SK-N-SH (cell line): Measurements from ENCODE around the gene LRRK2. TPM values are rescaled to one million over a fixed set of nuclear protein-coding genes. Genes with fewer than 3 reads are reported as not detected.

Experiments
- CTCF ChIA-PET: fragments of 300-600, 350-600 bp; formaldehyde crosslinking; extraction: SDS; loops from one replicate; lab custom pipeline; 2021; lab: Yijun Ruan, JAX
- POLR2A ChIA-PET: fragments of 350-600 bp; sonication (Branson Sonifier 250); formaldehyde crosslinking; extraction: SDS; loops from one replicate; lab custom pipeline; 2020; ENCODE audit warnings: antibody characterized with exemption, inconsistent platforms; lab: Yijun Ruan, JAX
- DNase-seq: peaks from one replicate; pipeline ENCODE4 v3.0.0; 2012
- H2AFZ ChIP-seq: fragments of 200-600 bp; sonication (generic); 2 replicates; pipeline ENCODE4 v1.8.1; 2016; ENCODE audit warnings: antibody characterized with exemption, mild to moderate bottlenecking, low read depth
- H3F3A ChIP-seq: fragments of 200-600 bp; sonication (generic); replicated peaks from 2 replicates; pipeline ENCODE3; 2016; ENCODE audit warnings: antibody characterized with exemption, mild to moderate bottlenecking; ENCODE audit not compliant: insufficient read depth
- H3K27ac ChIP-seq, 2 experiments: fragments of 200-500 bp in 1 of 2; fragments of 200-600 bp in 1 of 2; sonication (Bioruptor generic) in 1 of 2; sonication (generic), shearing (Covaris generic) in 1 of 2; 2 replicates each; pipeline versions ENCODE4 v1.5.1 to v1.6.1; 2014 to 2016; ENCODE audit warnings: low read depth in 2 of 2, inconsistent platforms in 1 of 2, low read length in 1 of 2, mild to moderate bottlenecking in 1 of 2, mixed read lengths in 1 of 2
- H3K27me3 ChIP-seq: fragments of 200-600 bp; sonication (generic), shearing (Covaris generic); 2 replicates; pipeline ENCODE4 v1.6.1; 2016; ENCODE audit warnings: mixed run types; ENCODE audit not compliant: insufficient read depth
- H3K36me3 ChIP-seq, 2 experiments: fragments of 200-500 bp in 1 of 2; fragments of 200-600 bp in 1 of 2; sonication (Bioruptor generic) in 1 of 2; sonication (generic) in 1 of 2; replicated peaks in 1 of 2; 2 replicates each; pipeline versions ENCODE3 to v1.5.1; 2014 to 2016; ENCODE audit warnings: low read length in 1 of 2, mild to moderate bottlenecking in 1 of 2; ENCODE audit not compliant: insufficient read depth in 2 of 2, control insufficient read depth in 1 of 2
- H3K4me1 ChIP-seq, 2 experiments: fragments of 200-500 bp in 1 of 2; fragments of 200-600 bp in 1 of 2; sonication (Bioruptor generic) in 1 of 2; sonication (generic), shearing (Covaris generic) in 1 of 2; 2 replicates each; pipeline versions ENCODE4 v1.5.1 to v1.6.1; 2014 to 2016; ENCODE audit warnings: low read depth in 1 of 2, low read length in 1 of 2, mixed run types in 1 of 2; ENCODE audit not compliant: insufficient read depth in 2 of 2, control insufficient read depth in 1 of 2
- H3K4me2 ChIP-seq: fragments of 200-600 bp; sonication (generic), shearing (Covaris generic); 2 replicates; pipeline ENCODE4 v1.6.1; 2017; ENCODE audit warnings: mixed run types
- H3K4me3 ChIP-seq, 2 experiments: fragments of 200-500 bp in 1 of 2; fragments of 200-600 bp in 1 of 2; sonication (Bioruptor generic) in 1 of 2; sonication (generic), shearing (Covaris generic) in 1 of 2; 2 replicates each; pipeline versions ENCODE4 v1.5.1 to v1.8.1; 2014 to 2016; ENCODE audit warnings: low read depth in 2 of 2, inconsistent platforms in 1 of 2, low read length in 1 of 2, mild to moderate bottlenecking in 1 of 2, mixed read lengths in 1 of 2, moderate library complexity in 1 of 2
- H3K79me2 ChIP-seq: fragments of 200-600 bp; sonication (generic); 2 replicates; pipeline ENCODE4 v1.8.1; 2017; ENCODE audit warnings: mild to moderate bottlenecking; ENCODE audit not compliant: insufficient read depth
- H3K9ac ChIP-seq: fragments of 200-600 bp; sonication (generic); 2 replicates; pipeline ENCODE4 v1.6.1; 2017; ENCODE audit warnings: mixed run types
- H3K9me2 ChIP-seq: fragments of 200-600 bp; sonication (generic); 2 replicates; pipeline ENCODE4 v1.6.1; 2017; ENCODE audit warnings: mixed run types
- H3K9me3 ChIP-seq: fragments of 200-600 bp; sonication (generic); 2 replicates; pipeline ENCODE4 v1.6.1; 2017; ENCODE audit warnings: mixed run types, mild to moderate bottlenecking, moderate library complexity
- H4K20me1 ChIP-seq: fragments of 200-600 bp; sonication (generic); 2 replicates; pipeline ENCODE4 v1.6.1; 2017; ENCODE audit warnings: mild to moderate bottlenecking, mixed run types; ENCODE audit not compliant: insufficient read depth
- CHD2 ChIP-seq: fragments of 150-350 bp; IDR thresholded peaks from 2 replicates; pipeline ENCODE4 v1.6.1; 2018; ENCODE audit warnings: low read length; ENCODE audit not compliant: partially characterized antibody
- EP300 ChIP-seq, 2 experiments: IDR thresholded peaks; 2 replicates each; pipeline versions ENCODE4 v1.4.0 to v1.6.1; 2012; ENCODE audit warnings: borderline replicate concordance in 1 of 2, low read depth in 1 of 2, low read length in 1 of 2
- FOXM1 ChIP-seq: IDR thresholded peaks from 2 replicates; pipeline ENCODE4 v1.4.0; 2012; ENCODE audit warnings: low read depth, mild to moderate bottlenecking
- GABPA ChIP-seq: IDR thresholded peaks from 2 replicates; pipeline ENCODE4 v1.4.0; 2012; ENCODE audit warnings: low read depth, mild to moderate bottlenecking
- JUND ChIP-seq: IDR thresholded peaks from 2 replicates; pipeline ENCODE4 v1.4.0; 2012
- MEF2A ChIP-seq: IDR thresholded peaks from 2 replicates; pipeline ENCODE4 v1.4.0; 2012; ENCODE audit warnings: low read depth, borderline replicate concordance
- MXI1 ChIP-seq: IDR thresholded peaks from 2 replicates; pipeline ENCODE4 v1.6.1; 2012; ENCODE audit warnings: mild to moderate bottlenecking, low read depth, low read length, improper control_type of control experiment
- RAD21 ChIP-seq: IDR thresholded peaks from 2 replicates; pipeline ENCODE4 v1.6.1; 2012; ENCODE audit warnings: mild to moderate bottlenecking, low read length
- RCOR1 ChIP-seq: fragments of 150-350 bp; IDR thresholded peaks from 2 replicates; pipeline ENCODE4 v1.6.1; 2017; ENCODE audit warnings: antibody characterized with exemption, low read length
- RFX5 ChIP-seq: IDR thresholded peaks from 2 replicates; pipeline ENCODE4 v1.6.1; 2012; ENCODE audit warnings: mild to moderate bottlenecking, improper control_type of control experiment, low read length
- RXRA ChIP-seq: IDR thresholded peaks from 2 replicates; pipeline ENCODE4 v1.4.0; 2012; ENCODE audit warnings: low read depth, mild to moderate bottlenecking, borderline replicate concordance
- TCF12 ChIP-seq: IDR thresholded peaks from 2 replicates; pipeline ENCODE4 v1.4.0; 2012
- TEAD4 ChIP-seq: IDR thresholded peaks from 2 replicates; pipeline ENCODE4 v1.4.0; 2012; ENCODE audit warnings: mild to moderate bottlenecking, borderline replicate concordance; ENCODE audit not compliant: insufficient read depth
- YY1 ChIP-seq: IDR thresholded peaks from 2 replicates; pipeline ENCODE4 v1.4.0; 2012; ENCODE audit warnings: low read depth, mild to moderate bottlenecking
- WGBS: methylation state at CpG from one replicate; pipeline ENCODE4 v1.1.6; 2017; ENCODE audit warnings: low lambda C conversion rate; 5-methylcytosine and 5-hydroxymethylcytosine counted together
- polyA plus RNA-seq, 3 experiments: library from polyadenylated mRNA; depleted of rRNA; stranded (reverse); fragments of >200 nt; gene quantifications; 2 replicates each; pipeline ENCODE4 v1.2.3, GENCODE V29; 2012
- TF ChIP-seq, protein P1 (sequence below): IDR thresholded peaks from 2 replicates; pipeline ENCODE4; 2012
- TF ChIP-seq, protein P2 (sequence below): IDR thresholded peaks from 2 replicates; pipeline ENCODE4 v1.4.0; 2012; ENCODE audit warnings: low read depth, borderline replicate concordance
- TF ChIP-seq, protein P3 (sequence below): fragments of 200-600 bp; sonication (generic); IDR thresholded peaks from 2 replicates; pipeline ENCODE4 v1.6.1; 2017; ENCODE audit warnings: antibody characterized with exemption, mild to moderate bottlenecking, moderate library complexity
- TF ChIP-seq, protein P4 (sequence below): IDR thresholded peaks from 2 replicates; pipeline ENCODE4 v1.6.1; 2012; ENCODE audit warnings: mild to moderate bottlenecking, low read depth, low read length, moderate library complexity
- TF ChIP-seq, protein P5 (sequence below): fragments of 150-350 bp; IDR thresholded peaks from 2 replicates; pipeline ENCODE4 v1.6.1; 2017; ENCODE audit warnings: antibody characterized with exemption, low read length, low read depth, borderline replicate concordance

LRRK2 gene
- polyA plus RNA-seq, 1 of the 3 experiments (the other 2 are of a cell fraction), result 0.08 TPM

DNA sequence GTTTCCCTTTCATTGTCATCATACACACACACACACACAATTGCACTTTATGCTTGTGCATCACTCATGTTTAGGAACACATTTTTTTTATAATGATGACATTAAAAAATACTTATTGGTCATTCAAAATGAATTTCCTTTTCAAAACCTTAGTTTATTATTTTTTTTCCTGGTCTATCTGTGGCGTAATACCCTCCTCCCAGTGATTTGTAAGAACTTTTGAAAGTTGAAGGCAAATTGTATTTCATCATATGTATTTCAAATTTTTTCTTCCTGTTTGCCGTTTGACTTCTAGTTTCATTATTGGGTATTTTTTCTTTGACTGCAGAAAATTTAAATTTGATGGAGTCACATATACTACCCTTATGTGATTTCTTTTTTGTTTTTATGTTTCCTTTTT is 2.5 kb upstream of the LRRK2 start:
- Histone ChIP-seq H3F3A (peaks cover 7% of the 10 kb centered on the region), H3K4me3 (no peak overlapping the region), H3K9me3 (no peaks in the 10 kb centered on the region), H3K9ac (no peak overlapping the region), H4K20me1 (no peaks in the 10 kb centered on the region), H3K79me2 (no peaks in the 10 kb centered on the region), H3K27ac (no peak overlapping the region), H3K4me1 (peaks cover 0 to 5% of the 10 kb centered on the region in 2 experiments; a peak in 1 of 4 replicates), H2AFZ (no peak overlapping the region), H3K27me3 (no peaks in the 10 kb centered on the region), H3K9me2 (no peaks in the 10 kb centered on the region), H3K4me2 (no peak overlapping the region), H3K36me3 (no peaks in the 10 kb centered on the region)
- ChIA-PET CTCF (no interaction called here), POLR2A (no interaction called here)
- TF ChIP-seq MEF2A, result no peak
- no peak for TF ChIP-seq GABPA
- TF ChIP-seq, protein P1, sequence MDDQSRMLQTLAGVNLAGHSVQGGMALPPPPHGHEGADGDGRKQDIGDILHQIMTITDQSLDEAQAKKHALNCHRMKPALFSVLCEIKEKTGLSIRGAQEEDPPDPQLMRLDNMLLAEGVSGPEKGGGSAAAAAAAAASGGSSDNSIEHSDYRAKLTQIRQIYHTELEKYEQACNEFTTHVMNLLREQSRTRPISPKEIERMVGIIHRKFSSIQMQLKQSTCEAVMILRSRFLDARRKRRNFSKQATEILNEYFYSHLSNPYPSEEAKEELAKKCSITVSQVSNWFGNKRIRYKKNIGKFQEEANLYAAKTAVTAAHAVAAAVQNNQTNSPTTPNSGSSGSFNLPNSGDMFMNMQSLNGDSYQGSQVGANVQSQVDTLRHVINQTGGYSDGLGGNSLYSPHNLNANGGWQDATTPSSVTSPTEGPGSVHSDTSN, result no peak
- no peak for TF ChIP-seq YY1
- TF ChIP-seq MXI1, result no peak
- TF ChIP-seq TCF12, result no peak
- TF ChIP-seq RFX5, result no peak
- TF ChIP-seq, protein P2, sequence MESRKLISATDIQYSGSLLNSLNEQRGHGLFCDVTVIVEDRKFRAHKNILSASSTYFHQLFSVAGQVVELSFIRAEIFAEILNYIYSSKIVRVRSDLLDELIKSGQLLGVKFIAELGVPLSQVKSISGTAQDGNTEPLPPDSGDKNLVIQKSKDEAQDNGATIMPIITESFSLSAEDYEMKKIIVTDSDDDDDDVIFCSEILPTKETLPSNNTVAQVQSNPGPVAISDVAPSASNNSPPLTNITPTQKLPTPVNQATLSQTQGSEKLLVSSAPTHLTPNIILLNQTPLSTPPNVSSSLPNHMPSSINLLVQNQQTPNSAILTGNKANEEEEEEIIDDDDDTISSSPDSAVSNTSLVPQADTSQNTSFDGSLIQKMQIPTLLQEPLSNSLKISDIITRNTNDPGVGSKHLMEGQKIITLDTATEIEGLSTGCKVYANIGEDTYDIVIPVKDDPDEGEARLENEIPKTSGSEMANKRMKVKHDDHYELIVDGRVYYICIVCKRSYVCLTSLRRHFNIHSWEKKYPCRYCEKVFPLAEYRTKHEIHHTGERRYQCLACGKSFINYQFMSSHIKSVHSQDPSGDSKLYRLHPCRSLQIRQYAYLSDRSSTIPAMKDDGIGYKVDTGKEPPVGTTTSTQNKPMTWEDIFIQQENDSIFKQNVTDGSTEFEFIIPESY, result no peak
- TF ChIP-seq, protein P3, sequence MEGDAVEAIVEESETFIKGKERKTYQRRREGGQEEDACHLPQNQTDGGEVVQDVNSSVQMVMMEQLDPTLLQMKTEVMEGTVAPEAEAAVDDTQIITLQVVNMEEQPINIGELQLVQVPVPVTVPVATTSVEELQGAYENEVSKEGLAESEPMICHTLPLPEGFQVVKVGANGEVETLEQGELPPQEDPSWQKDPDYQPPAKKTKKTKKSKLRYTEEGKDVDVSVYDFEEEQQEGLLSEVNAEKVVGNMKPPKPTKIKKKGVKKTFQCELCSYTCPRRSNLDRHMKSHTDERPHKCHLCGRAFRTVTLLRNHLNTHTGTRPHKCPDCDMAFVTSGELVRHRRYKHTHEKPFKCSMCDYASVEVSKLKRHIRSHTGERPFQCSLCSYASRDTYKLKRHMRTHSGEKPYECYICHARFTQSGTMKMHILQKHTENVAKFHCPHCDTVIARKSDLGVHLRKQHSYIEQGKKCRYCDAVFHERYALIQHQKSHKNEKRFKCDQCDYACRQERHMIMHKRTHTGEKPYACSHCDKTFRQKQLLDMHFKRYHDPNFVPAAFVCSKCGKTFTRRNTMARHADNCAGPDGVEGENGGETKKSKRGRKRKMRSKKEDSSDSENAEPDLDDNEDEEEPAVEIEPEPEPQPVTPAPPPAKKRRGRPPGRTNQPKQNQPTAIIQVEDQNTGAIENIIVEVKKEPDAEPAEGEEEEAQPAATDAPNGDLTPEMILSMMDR, result no peak
- TF ChIP-seq, protein P4, sequence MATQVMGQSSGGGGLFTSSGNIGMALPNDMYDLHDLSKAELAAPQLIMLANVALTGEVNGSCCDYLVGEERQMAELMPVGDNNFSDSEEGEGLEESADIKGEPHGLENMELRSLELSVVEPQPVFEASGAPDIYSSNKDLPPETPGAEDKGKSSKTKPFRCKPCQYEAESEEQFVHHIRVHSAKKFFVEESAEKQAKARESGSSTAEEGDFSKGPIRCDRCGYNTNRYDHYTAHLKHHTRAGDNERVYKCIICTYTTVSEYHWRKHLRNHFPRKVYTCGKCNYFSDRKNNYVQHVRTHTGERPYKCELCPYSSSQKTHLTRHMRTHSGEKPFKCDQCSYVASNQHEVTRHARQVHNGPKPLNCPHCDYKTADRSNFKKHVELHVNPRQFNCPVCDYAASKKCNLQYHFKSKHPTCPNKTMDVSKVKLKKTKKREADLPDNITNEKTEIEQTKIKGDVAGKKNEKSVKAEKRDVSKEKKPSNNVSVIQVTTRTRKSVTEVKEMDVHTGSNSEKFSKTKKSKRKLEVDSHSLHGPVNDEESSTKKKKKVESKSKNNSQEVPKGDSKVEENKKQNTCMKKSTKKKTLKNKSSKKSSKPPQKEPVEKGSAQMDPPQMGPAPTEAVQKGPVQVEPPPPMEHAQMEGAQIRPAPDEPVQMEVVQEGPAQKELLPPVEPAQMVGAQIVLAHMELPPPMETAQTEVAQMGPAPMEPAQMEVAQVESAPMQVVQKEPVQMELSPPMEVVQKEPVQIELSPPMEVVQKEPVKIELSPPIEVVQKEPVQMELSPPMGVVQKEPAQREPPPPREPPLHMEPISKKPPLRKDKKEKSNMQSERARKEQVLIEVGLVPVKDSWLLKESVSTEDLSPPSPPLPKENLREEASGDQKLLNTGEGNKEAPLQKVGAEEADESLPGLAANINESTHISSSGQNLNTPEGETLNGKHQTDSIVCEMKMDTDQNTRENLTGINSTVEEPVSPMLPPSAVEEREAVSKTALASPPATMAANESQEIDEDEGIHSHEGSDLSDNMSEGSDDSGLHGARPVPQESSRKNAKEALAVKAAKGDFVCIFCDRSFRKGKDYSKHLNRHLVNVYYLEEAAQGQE, result no peak
- TF ChIP-seq CHD2, result no peak
- TF ChIP-seq RCOR1, result no peak
- no peak for TF ChIP-seq RXRA
- no peak for TF ChIP-seq RAD21
- TF ChIP-seq, protein P5, sequence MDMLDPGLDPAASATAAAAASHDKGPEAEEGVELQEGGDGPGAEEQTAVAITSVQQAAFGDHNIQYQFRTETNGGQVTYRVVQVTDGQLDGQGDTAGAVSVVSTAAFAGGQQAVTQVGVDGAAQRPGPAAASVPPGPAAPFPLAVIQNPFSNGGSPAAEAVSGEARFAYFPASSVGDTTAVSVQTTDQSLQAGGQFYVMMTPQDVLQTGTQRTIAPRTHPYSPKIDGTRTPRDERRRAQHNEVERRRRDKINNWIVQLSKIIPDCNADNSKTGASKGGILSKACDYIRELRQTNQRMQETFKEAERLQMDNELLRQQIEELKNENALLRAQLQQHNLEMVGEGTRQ, result no peak
- TF ChIP-seq TEAD4, result no peak
- TF ChIP-seq FOXM1, result no peak
- TF ChIP-seq EP300 (IDR thresholded peaks at IDR 0.05; ENCODE audit: borderline replicate concordance in 1 of 2, low read depth in 1 of 2, low read length in 1 of 2), result no peak
- TF ChIP-seq JUND, result no peak
- WGBS, result 70% methylated on average over 2 of the region's 2 CpGs
- DNase-seq, result no peak
